Endothelial cell of umbilical vein (primary cell): ENCODE results near the gene KLHL30. TPM values are rescaled to one million over a fixed set of nuclear protein-coding genes. Genes with fewer than 3 reads are reported as not detected.

ENCODE experiments used
- BruUV-seq: library from RNA; stranded (reverse); fragments of 400-500 nt; replicated peaks from 2 replicates; lab custom pipeline; 2021; lab: Mats Ljungman, UMichigan
- CTCF ChIA-PET: fragments of 300-600, 350-600 bp; sonication (Branson Sonifier 250); formaldehyde crosslinking; loops from one replicate; lab custom pipeline; 2021; ENCODE audit warnings: antibody characterized with exemption, inconsistent platforms; lab: Charles Lee
- POLR2A ChIA-PET: fragments of 300-600, 350-600 bp; sonication (Branson Sonifier 250); formaldehyde crosslinking; loops from one replicate; lab custom pipeline; 2021; ENCODE audit warnings: antibody characterized with exemption, inconsistent platforms; lab: Charles Lee
- DNase-seq: peaks from one replicate; pipeline ENCODE4 v3.0.0-alpha.2; 2011; ENCODE audit warnings: low read depth, low spot score
- FAIRE-seq: peaks from 2 replicates; lab custom pipeline; 2011; peaks lifted over from hg19 to GRCh38; lab: Jason Lieb, UNC
- H2AFZ ChIP-seq: 2 replicates; pipeline ENCODE4 v1.6.0; 2012; ENCODE audit warnings: low read depth, low read length, control low read depth, inconsistent platforms
- H3K27ac ChIP-seq: 2 replicates; pipeline ENCODE4 v1.5.1; 2011; ENCODE audit warnings: low read depth, mild to moderate bottlenecking, control low read depth, low read length, moderate library complexity; ENCODE audit not compliant: insufficient read depth
- H3K27me3 ChIP-seq, 2 experiments: 2 replicates each; pipeline versions ENCODE4 v1.6.0 to v1.6.1; 2011; ENCODE audit warnings: low read length in 2 of 2, mixed read lengths in 1 of 2; ENCODE audit not compliant: control insufficient read depth in 2 of 2, insufficient read depth in 2 of 2
- H3K36me3 ChIP-seq, 2 experiments: 2 replicates in 1 of 2; 3 replicates in 1 of 2; pipeline ENCODE4 v1.5.1; 2011; ENCODE audit warnings: low read length in 2 of 2, mild to moderate bottlenecking in 1 of 2, moderate library complexity in 1 of 2; ENCODE audit not compliant: control insufficient read depth in 2 of 2, insufficient read depth in 2 of 2; ENCODE audit errors: extremely low read depth in 1 of 2
- H3K4me1 ChIP-seq: 3 replicates; pipeline ENCODE4 v1.5.1; 2011; ENCODE audit warnings: mild to moderate bottlenecking, low read length; ENCODE audit not compliant: control insufficient read depth, insufficient read depth; ENCODE audit errors: extremely low read depth
- H3K4me2 ChIP-seq: 2 replicates; pipeline ENCODE4 v1.6.1; 2011; ENCODE audit warnings: low read length, control low read depth, mixed read lengths; ENCODE audit not compliant: insufficient read depth
- H3K4me3 ChIP-seq, 3 experiments: fragments of 200-600 bp in 1 of 3; sonication (generic), shearing (Covaris generic) in 1 of 3; replicated peaks in 1 of 3; 2 replicates each; pipeline ENCODE4 v1.5.1; 2011 to 2016; ENCODE audit warnings: control low read depth in 3 of 3, low read length in 3 of 3, mild to moderate bottlenecking in 2 of 3, inconsistent platforms in 1 of 3, low read depth in 1 of 3, moderate library complexity in 1 of 3; ENCODE audit not compliant: insufficient read depth in 1 of 3
- H3K79me2 ChIP-seq: 2 replicates; pipeline ENCODE4 v1.6.0; 2012; ENCODE audit warnings: low read length, inconsistent platforms; ENCODE audit not compliant: control insufficient read depth, insufficient read depth
- H3K9ac ChIP-seq: replicated peaks from 2 replicates; pipeline ENCODE3; 2011; ENCODE audit warnings: low read length, control low read depth; ENCODE audit not compliant: insufficient read depth; ENCODE audit errors: extremely low read depth
- H3K9me1 ChIP-seq: replicated peaks from 3 replicates; pipeline ENCODE4 v1.6.0; 2011; ENCODE audit warnings: mild to moderate bottlenecking, low read length; ENCODE audit not compliant: control insufficient read depth, insufficient read depth; ENCODE audit errors: extremely low read depth
- H3K9me3 ChIP-seq: replicated peaks from 2 replicates; pipeline ENCODE4 v1.5.1; 2012; ENCODE audit warnings: low read length, inconsistent platforms; ENCODE audit not compliant: control insufficient read depth, insufficient read depth
- H4K20me1 ChIP-seq: replicated peaks from 2 replicates; pipeline ENCODE3; 2011; ENCODE audit warnings: mild to moderate bottlenecking, low read length; ENCODE audit not compliant: control insufficient read depth, insufficient read depth; ENCODE audit errors: extremely low read depth
- GATA2 ChIP-seq: IDR thresholded peaks from 2 replicates; pipeline ENCODE4 v1.7.0; 2011; ENCODE audit warnings: low read depth, mild to moderate bottlenecking, moderate library complexity, mixed read lengths, low read length; ENCODE audit not compliant: insufficient read length, insufficient read depth
- JUN ChIP-seq: IDR thresholded peaks from 2 replicates; pipeline ENCODE4 v1.6.1; 2011; ENCODE audit warnings: borderline replicate concordance, low read depth; ENCODE audit not compliant: insufficient read length, insufficient read depth
- MAX ChIP-seq: IDR thresholded peaks from 2 replicates; pipeline ENCODE4 v1.6.1; 2011; ENCODE audit not compliant: insufficient read depth, insufficient read length
- MYC ChIP-seq: IDR thresholded peaks from one replicate; pipeline ENCODE4 v1.6.1; 2011; ENCODE audit warnings: mild to moderate bottlenecking, low read depth, low read length
- dilution Hi-C: fragments of 300-500 bp; cut with MboI; formaldehyde crosslinking; loops from one replicate; pipeline ENCODE4 v1.15.0; 2019; ENCODE audit warnings: low sequenced_read_pairs; ENCODE audit not compliant: extremely low pct_ligation_motif_present
- intact Hi-C: fragments of 100-400 bp; cut with micrococcal nuclease; formaldehyde crosslinking; loops from one replicate; pipeline ENCODE4 v1.10.0; 2022
- polyA plus RNA-seq, 4 experiments: library from polyadenylated mRNA; depleted of rRNA in 3 of 4; stranded (reverse) in 3 of 4; unstranded in 1 of 4; fragments of >200 nt; gene quantifications; 2 replicates each; pipeline versions ENCODE4 v1.2.1 to v1.2.3, GENCODE V29; 2011 to 2012; ENCODE audit warnings: missing spikeins in 1 of 4
- total RNA-seq: library from RNA; stranded (reverse); gene quantifications from 2 replicates; pipeline ENCODE4 v1.2.3, GENCODE V29; 2021

KLHL30 gene
- total and polyA plus RNA-seq, 2 donors (not counting 3 experiments of a cell fraction or from before 2014, with no cell fraction given), result not detected

- DNase-seq, result no peak
- no peak within 1 kb of the TSS for H3K4me2 ChIP-seq
- intact Hi-C loops (loop anchor here (10.0 kb wide), 1 partner anchor 175 kb away; no protein-coding TSS in a partner anchor), dilution Hi-C loops (no loop called here)
- no peak within 1 kb of the TSS for H2AFZ ChIP-seq
- no peaks in the 10 kb centered on the region for H3K27me3 ChIP-seq
- no peak for FAIRE-seq
- H3K9ac ChIP-seq, result no peak within 1 kb of the TSS
- H3K9me1 ChIP-seq, result no peaks in the 10 kb centered on the region
- ChIA-PET CTCF (interaction anchor here (2.2 kb wide), 1 partner anchor 9 kb away, joined by 5 read pairs; no protein-coding TSS in a partner anchor), POLR2A (no interaction called here)
- no TSS peak for BruUV-seq
- no peak within 1 kb of the TSS for H3K27ac ChIP-seq
- H3K79me2 ChIP-seq, result no peaks in the 10 kb centered on the region
- H3K9me3 ChIP-seq, result no peaks in the 10 kb centered on the region
- no peaks in the 10 kb centered on the region for H3K36me3 ChIP-seq
- H3K4me1 ChIP-seq, result no peaks in the 10 kb centered on the region
- no peak within 1 kb of the TSS for H3K4me3 ChIP-seq
- H4K20me1 ChIP-seq, result no peaks in the 10 kb centered on the region
- TF ChIP-seq MAX (no peak), JUN (no peak), MYC (no peak), GATA2 (no peak)
Observed at GRCh38 chr2:238100049-238100820, 38.2 kb upstream of the KLHL30 start, which contains the start of gene ESPNL. TSS of gene ESPNL (plus strand) at chr2:238100340. CDS start at chr2:238100420, 80 bp downstream.
